NB4 (cell line): ENCODE measurements around the gene NXPH1.

Experiments used
- DNase-seq: peaks from one replicate; pipeline ENCODE4 v3.0.0; 2010; ENCODE audit warnings: low read depth
- H3K4me3 ChIP-seq: one replicate; pipeline ENCODE4 v1.5.1; 2011; ENCODE audit warnings: mild to moderate bottlenecking, low read depth, low read length, moderate library complexity
- MYC ChIP-seq: IDR thresholded peaks from 2 replicates; pipeline ENCODE4 v1.6.1; 2011; ENCODE audit warnings: low read depth, low read length
- POLR2A ChIP-seq: IDR thresholded peaks from 2 replicates; pipeline ENCODE4 v1.6.1; 2011; ENCODE audit warnings: mild to moderate bottlenecking; ENCODE audit not compliant: insufficient read length; ENCODE audit errors: extremely low read depth
- TF ChIP-seq, protein P1 (sequence below): IDR thresholded peaks from 2 replicates; pipeline ENCODE4 v1.6.1; 2011; ENCODE audit warnings: low read depth, low read length
- TF ChIP-seq, protein P2 (sequence below): IDR thresholded peaks from one replicate; pipeline ENCODE4 v1.5.1; 2012; ENCODE audit warnings: low read depth, low read length

Gene NXPH1

DNA sequence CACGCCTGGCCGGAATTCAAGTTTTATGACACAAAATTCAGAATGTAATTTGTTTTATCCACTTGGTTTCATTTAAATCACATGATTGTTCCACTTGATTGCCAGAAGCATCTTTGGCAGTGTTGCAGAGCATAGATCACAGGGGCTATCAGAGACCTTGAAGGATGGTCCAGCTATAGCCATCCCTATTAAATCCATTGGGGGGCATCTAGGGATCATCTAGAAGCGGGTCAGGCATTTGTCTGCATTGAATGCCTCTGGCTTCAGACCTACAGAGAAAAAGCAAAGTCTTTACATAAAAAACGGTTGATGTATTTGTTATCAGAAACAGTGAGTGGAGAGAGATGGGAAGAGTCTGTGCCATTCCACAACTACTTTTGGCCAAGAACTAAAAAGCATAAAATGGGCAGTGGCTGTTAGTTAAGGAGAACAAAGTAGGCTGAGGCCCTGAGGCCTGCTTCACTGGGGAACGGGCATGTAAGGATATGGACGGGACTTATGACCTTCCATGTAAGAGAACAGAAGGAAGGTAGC lies 146.3 kb downstream of the NXPH1 start:
- no peak for DNase-seq
- TF ChIP-seq MYC (no peak), POLR2A (no peak)
- TF ChIP-seq, protein P1, sequence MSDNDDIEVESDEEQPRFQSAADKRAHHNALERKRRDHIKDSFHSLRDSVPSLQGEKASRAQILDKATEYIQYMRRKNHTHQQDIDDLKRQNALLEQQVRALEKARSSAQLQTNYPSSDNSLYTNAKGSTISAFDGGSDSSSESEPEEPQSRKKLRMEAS = no peak
- TF ChIP-seq, protein P2, sequence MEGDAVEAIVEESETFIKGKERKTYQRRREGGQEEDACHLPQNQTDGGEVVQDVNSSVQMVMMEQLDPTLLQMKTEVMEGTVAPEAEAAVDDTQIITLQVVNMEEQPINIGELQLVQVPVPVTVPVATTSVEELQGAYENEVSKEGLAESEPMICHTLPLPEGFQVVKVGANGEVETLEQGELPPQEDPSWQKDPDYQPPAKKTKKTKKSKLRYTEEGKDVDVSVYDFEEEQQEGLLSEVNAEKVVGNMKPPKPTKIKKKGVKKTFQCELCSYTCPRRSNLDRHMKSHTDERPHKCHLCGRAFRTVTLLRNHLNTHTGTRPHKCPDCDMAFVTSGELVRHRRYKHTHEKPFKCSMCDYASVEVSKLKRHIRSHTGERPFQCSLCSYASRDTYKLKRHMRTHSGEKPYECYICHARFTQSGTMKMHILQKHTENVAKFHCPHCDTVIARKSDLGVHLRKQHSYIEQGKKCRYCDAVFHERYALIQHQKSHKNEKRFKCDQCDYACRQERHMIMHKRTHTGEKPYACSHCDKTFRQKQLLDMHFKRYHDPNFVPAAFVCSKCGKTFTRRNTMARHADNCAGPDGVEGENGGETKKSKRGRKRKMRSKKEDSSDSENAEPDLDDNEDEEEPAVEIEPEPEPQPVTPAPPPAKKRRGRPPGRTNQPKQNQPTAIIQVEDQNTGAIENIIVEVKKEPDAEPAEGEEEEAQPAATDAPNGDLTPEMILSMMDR = no peak
- H3K4me3 ChIP-seq = no peak overlapping the region

DNA sequence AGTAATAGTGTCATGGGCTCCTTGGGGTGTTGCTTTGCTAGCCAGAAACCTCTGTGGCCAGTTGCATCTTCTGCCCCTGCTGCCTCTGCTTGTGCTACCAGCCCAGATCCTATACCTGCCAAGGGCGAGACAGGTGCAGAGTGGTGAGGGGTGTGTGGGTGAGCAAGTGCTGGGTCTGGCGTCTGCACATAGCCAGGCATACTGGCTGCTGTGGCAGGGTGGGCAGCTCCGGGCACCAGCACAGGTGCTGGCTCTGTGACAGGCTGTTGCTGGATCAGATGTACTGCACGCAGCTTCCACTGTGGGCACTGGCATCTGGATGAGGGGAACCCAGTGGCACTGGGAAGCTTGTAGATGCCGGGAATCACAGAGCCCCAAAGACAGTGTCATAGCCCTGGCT lies 148.4 kb downstream of the NXPH1 start:
- no peak for DNase-seq
- TF ChIP-seq, protein P1 = no peak
- H3K4me3 ChIP-seq = no peak overlapping the region

DNA sequence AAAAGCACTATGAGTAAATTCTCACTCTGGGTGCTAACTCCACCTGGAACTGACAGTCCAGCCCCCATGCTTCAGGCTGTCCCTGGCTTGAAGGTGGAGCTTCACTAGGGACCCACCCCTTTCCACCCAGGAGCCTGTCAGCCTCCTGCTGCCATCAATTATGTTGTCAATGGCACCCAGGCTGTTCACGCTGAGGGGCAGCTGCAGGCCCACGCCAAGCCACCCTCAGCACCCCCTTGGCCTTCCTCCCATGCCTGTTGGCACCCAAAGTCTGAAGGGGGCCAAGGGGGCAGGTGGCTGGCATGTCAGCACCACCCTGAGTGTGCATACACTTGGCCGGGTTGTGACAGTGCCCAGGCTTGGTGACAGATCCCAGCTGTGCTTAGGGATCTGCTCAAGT lies 149.3 kb downstream of the NXPH1 start:
- TF ChIP-seq POLR2A = no peak
- TF ChIP-seq, protein P2 = no peak
- TF ChIP-seq MYC = no peak
- TF ChIP-seq, protein P1 = no peak
- DNase-seq = no peak
- no peak overlapping the region for H3K4me3 ChIP-seq

DNA sequence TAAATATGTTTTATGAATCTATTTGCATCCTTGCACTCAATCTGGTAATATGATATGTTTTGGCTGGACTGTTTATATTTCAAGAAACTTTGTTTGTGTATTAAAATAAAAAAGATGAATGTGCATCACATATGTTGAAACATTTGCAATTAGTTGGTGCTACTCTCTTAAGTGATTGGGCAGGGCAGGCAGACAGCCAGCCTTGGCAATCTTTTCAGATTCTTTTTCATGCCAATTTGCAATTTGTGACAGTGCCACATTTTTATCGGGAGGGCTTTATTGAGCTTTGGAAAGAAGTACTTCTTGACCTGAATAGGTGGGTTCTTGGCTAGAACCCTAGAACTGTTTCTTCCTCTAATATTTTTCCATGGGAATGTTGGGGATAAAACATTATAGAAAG lies 152.2 kb downstream of the NXPH1 start:
- no peak for DNase-seq
- H3K4me3 ChIP-seq = no peak overlapping the region
- no peak for TF ChIP-seq MYC

DNA sequence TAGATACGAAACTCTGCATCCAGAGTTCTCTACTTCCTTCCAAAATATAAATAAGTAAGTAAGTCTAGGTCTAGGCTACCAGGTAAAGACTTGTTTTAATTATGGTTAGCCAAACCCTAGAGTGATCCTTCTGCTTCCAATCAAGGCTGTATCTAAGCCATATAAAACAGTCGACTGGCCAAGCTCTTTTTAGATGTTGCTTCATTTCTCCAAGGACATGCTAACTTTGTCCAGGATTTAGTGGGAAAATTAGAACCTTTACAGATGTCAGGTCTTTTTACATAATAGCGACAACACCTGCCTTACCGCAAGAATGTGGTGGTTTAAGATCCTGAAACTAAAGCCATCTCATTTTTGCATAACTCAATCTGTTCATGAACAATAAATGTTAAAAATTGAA lies 156.8 kb downstream of the NXPH1 start:
- DNase-seq = no peak

DNA sequence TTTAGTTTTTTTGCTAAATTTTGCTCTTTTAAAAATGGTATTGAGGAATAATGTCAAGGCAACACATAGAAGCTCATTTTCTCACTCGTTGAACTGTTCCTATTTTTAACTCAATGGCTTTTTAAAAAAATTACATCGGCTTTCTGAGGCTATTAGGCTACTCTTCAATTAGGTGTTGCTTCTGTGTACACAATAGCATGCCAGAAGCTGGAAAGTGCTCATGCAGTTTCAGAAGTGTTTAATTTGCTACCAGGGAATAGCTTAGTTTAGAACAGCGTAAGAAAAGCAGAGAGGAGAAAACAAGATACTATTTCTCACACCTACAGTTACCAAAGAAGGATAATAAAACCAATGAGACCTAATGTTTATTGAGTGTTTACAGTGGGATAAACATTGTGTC lies 157.4 kb downstream of the NXPH1 start:
- no peak overlapping the region for H3K4me3 ChIP-seq
- no peak for DNase-seq
- TF ChIP-seq, protein P2 = no peak

More for the DNA sequence above, 156.8 kb downstream of the NXPH1 start:
- TF ChIP-seq POLR2A (no peak), MYC (no peak)
- TF ChIP-seq, protein P2 = no peak
- TF ChIP-seq, protein P1 = no peak
- H3K4me3 ChIP-seq = no peak overlapping the region

DNA sequence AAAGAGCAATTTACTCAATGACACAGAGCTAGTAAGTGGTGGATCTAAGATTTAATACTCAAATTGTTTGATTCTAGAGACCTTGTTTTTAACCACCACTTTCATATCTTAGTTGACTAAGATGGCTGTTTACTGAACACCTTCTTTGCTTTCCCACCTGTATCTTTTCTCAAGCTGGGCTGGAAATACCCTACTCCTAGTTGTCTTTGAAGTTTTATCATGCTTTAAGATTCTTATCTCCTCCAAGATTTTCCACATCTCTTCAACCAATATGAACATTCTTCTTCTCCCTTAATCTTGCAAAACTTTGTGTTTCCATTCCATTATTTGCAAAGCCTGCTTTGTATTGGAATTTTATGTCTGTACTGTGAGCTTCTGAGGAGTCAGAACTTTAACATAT lies 157.9 kb downstream of the NXPH1 start:
- no peak for TF ChIP-seq MYC
- TF ChIP-seq POLR2A = no peak
- TF ChIP-seq, protein P1 = no peak
- TF ChIP-seq, protein P2 = no peak
- H3K4me3 ChIP-seq = no peak overlapping the region
- no peak for DNase-seq
